Activated naive CD4-positive, alpha-beta T cell treated with anti-CD3 and anti-CD28 coated beads, Interleukin-2, amount 50 U/mL, for 16 hours (primary cell): ENCODE results near the gene NMRK1.

Experiments
- DNase-seq: peaks from one replicate; pipeline ENCODE4 v3.0.0-alpha.2; 2020

Gene NMRK1

GRCh38 chr9:75101004-75101588, 13.1 kb upstream of the NMRK1 start:
- DNase-seq = no peak

- no peak for DNase-seq
Observed at GRCh38 chr9:75096796-75097195, 8.8 kb upstream of the NMRK1 start.

- DNase-seq = no peak
Observed at GRCh38 chr9:75092766-75093165, 4.8 kb upstream of the NMRK1 start.

- no peak for DNase-seq
Observed at GRCh38 chr9:75090579-75090978, 2.6 kb upstream of the NMRK1 start.

- DNase-seq = no peak
Observed at GRCh38 chr9:75089373-75089766, 1.4 kb upstream of the NMRK1 start.

GRCh38 chr9:75088646-75089372, 854 bp upstream of the NMRK1 start:
- DNase-seq = no peak

- DNase-seq = peak; percentile 23
Observed at GRCh38 chr9:75087289-75087823, 599 bp downstream of the NMRK1 start.

- no peak for DNase-seq
Observed at GRCh38 chr9:75086541-75087288, 1.2 kb downstream of the NMRK1 start.

GRCh38 chr9:75085640-75086039, 2.3 kb downstream of the NMRK1 start:
- no peak for DNase-seq

GRCh38 chr9:75084081-75084672, 3.8 kb downstream of the NMRK1 start:
- no peak for DNase-seq

- no peak for DNase-seq
Observed at GRCh38 chr9:75083188-75083970, 4.6 kb downstream of the NMRK1 start.

GRCh38 chr9:75081632-75082031, 6.3 kb downstream of the NMRK1 start:
- no peak for DNase-seq

- no peak for DNase-seq
Observed at GRCh38 chr9:75072895-75073294, 15.1 kb downstream of the NMRK1 start.

- peak; percentile 73 for DNase-seq
Observed at GRCh38 chr9:75071530-75072122, 16.3 kb downstream of the NMRK1 start.

- DNase-seq = no peak
Observed at GRCh38 chr9:75069171-75069570, 18.8 kb downstream of the NMRK1 start.

GRCh38 chr9:75067894-75068293, 20.1 kb downstream of the NMRK1 start:
- no peak for DNase-seq

GRCh38 chr9:75065510-75065909, 22.4 kb downstream of the NMRK1 start:
- no peak for DNase-seq

- no peak for DNase-seq
Observed at GRCh38 chr9:75064307-75065025, 23.5 kb downstream of the NMRK1 start.

GRCh38 chr9:75063556-75064305, 24.2 kb downstream of the NMRK1 start:
- no peak for DNase-seq

GRCh38 chr9:75061169-75061568, 26.8 kb downstream of the NMRK1 start:
- no peak for DNase-seq
